Activated CD8-positive, alpha-beta T cell treated with anti-CD3 and anti-CD28 coated beads for 36 hours (primary cell): ENCODE results near the gene TFCP2L1. TPM values are rescaled to one million over a fixed set of nuclear protein-coding genes. Genes with fewer than 3 reads are reported as not detected.

Source experiments
- ATAC-seq: fragments of 200-7000 bp; cut with Tn5 transposase; one replicate; pipeline ENCODE4 v1.10.0; 2021; ENCODE audit warnings: mild to moderate bottlenecking, moderate library complexity
- CTCF ChIA-PET: fragments of 350-600 bp; sonication (Branson Sonifier 250); formaldehyde crosslinking; loops from one replicate; lab custom pipeline; 2021; ENCODE audit warnings: antibody characterized with exemption; lab: Charles Lee
- POLR2A ChIA-PET: fragments of 350-600 bp; sonication (Branson Sonifier 250); formaldehyde crosslinking; loops from one replicate; lab custom pipeline; 2021; ENCODE audit warnings: antibody characterized with exemption; lab: Charles Lee
- DNase-seq: peaks from one replicate; pipeline ENCODE4 v3.0.0-alpha.2; 2020
- H3K27ac Mint-ChIP-seq: one replicate; pipeline ENCODE4 v1.8.0; 2021; ENCODE audit warnings: mild to moderate bottlenecking, mixed read lengths
- H3K27me3 Mint-ChIP-seq: one replicate; pipeline ENCODE4 v1.8.0; 2021; ENCODE audit warnings: mixed read lengths
- H3K36me3 Mint-ChIP-seq: one replicate; pipeline ENCODE4 v1.8.0; 2021; ENCODE audit warnings: low read depth, mixed read lengths
- H3K4me1 Mint-ChIP-seq: one replicate; pipeline ENCODE4 v1.8.0; 2021; ENCODE audit warnings: low read depth, mixed read lengths
- H3K4me3 Mint-ChIP-seq: one replicate; pipeline ENCODE4 v1.8.0; 2021; ENCODE audit warnings: mild to moderate bottlenecking, moderate library complexity, mixed read lengths
- H3K9me3 Mint-ChIP-seq: one replicate; pipeline ENCODE4 v1.8.0; 2021; ENCODE audit warnings: mixed read lengths
- CTCF ChIP-seq: fragments of 200-600 bp; IDR thresholded peaks from one replicate; pipeline ENCODE4 v1.8.0; 2022; ENCODE audit warnings: antibody characterized with exemption, mild to moderate bottlenecking
- intact Hi-C: fragments of 100-400 bp; cut with micrococcal nuclease; formaldehyde crosslinking; loops from one replicate; pipeline ENCODE4 v1.10.0; 2022
- total RNA-seq, 2 experiments: library from RNA; stranded (reverse); gene quantifications; one replicate each; pipeline ENCODE4 v1.2.3, GENCODE V29; 2021

Gene TFCP2L1
- total RNA-seq, 2 experiments from 2014 or later, result 0.04 TPM; not detected in 1

- Mint-ChIP-seq H3K27ac (no peak overlapping the region), H3K27me3 (no peaks in the 10 kb centered on the region), H3K36me3 (no peaks in the 10 kb centered on the region), H3K4me3 (no peak overlapping the region), H3K4me1 (no peaks in the 10 kb centered on the region), H3K9me3 (no peaks in the 10 kb centered on the region)
- intact Hi-C loops, result no loop called here
- ATAC-seq, result no peak
- CTCF ChIA-PET, result no interaction called here
- POLR2A ChIA-PET, result no interaction called here
- TF ChIP-seq CTCF, result no peak
- no peak for DNase-seq
These were observed 72.2 kb downstream of the TFCP2L1 start for GRCh38 chr2:121212661-121213325.

GRCh38 chr2:121211689-121212151 lies 73.3 kb downstream of the TFCP2L1 start:
- ChIA-PET POLR2A (no interaction called here), CTCF (interaction anchor here (1.0 kb wide), 1 partner anchor 144 kb away, joined by 3 read pairs; no protein-coding TSS in a partner anchor)
- no peaks in the 10 kb centered on the region for H3K9me3 Mint-ChIP-seq
- TF ChIP-seq CTCF, result no peak
- H3K27me3 Mint-ChIP-seq, result no peaks in the 10 kb centered on the region
- H3K27ac Mint-ChIP-seq, result no peak overlapping the region
- intact Hi-C loops, result no loop called here
- H3K4me1 Mint-ChIP-seq, result no peaks in the 10 kb centered on the region
- no peak for DNase-seq
- H3K4me3 Mint-ChIP-seq, result no peak overlapping the region
- no peak for ATAC-seq
- no peaks in the 10 kb centered on the region for H3K36me3 Mint-ChIP-seq

GRCh38 chr2:121211251-121211650 lies 73.8 kb downstream of the TFCP2L1 start:
- TF ChIP-seq CTCF, result no peak
- H3K27ac Mint-ChIP-seq, result no peak overlapping the region
- intact Hi-C loops, result no loop called here
- no peaks in the 10 kb centered on the region for H3K36me3 Mint-ChIP-seq
- no peak overlapping the region for H3K4me3 Mint-ChIP-seq
- ChIA-PET POLR2A (no interaction called here), CTCF (interaction anchor here (1.0 kb wide), 1 partner anchor 144 kb away, joined by 3 read pairs; no protein-coding TSS in a partner anchor)
- no peaks in the 10 kb centered on the region for H3K27me3 Mint-ChIP-seq
- ATAC-seq (no peak), DNase-seq (no peak)
- no peaks in the 10 kb centered on the region for H3K9me3 Mint-ChIP-seq
- H3K4me1 Mint-ChIP-seq, result no peaks in the 10 kb centered on the region

- Mint-ChIP-seq H3K4me1 (no peaks in the 10 kb centered on the region), H3K4me3 (no peak overlapping the region), H3K9me3 (no peaks in the 10 kb centered on the region), H3K27me3 (no peaks in the 10 kb centered on the region), H3K27ac (no peak overlapping the region), H3K36me3 (no peaks in the 10 kb centered on the region)
- ChIA-PET CTCF (interaction anchor here (1.0 kb wide), 1 partner anchor 145 kb away, joined by 3 read pairs; no protein-coding TSS in a partner anchor), POLR2A (no interaction called here)
- ATAC-seq (no peak), DNase-seq (no peak)
- intact Hi-C loops, result no loop called here
- TF ChIP-seq CTCF, result no peak
These were observed 74.3 kb downstream of the TFCP2L1 start for GRCh38 chr2:121210691-121211090.

GRCh38 chr2:121209014-121209610 lies 75.9 kb downstream of the TFCP2L1 start:
- Mint-ChIP-seq H3K36me3 (no peaks in the 10 kb centered on the region), H3K4me1 (no peaks in the 10 kb centered on the region), H3K27me3 (no peaks in the 10 kb centered on the region), H3K9me3 (no peaks in the 10 kb centered on the region), H3K27ac (no peak overlapping the region), H3K4me3 (no peak overlapping the region)
- ChIA-PET POLR2A (no interaction called here), CTCF (no interaction called here)
- DNase-seq (no peak), ATAC-seq (no peak)
- intact Hi-C loops, result no loop called here
- no peak for TF ChIP-seq CTCF
